ENCODE results near the gene DDX54. TPM values are rescaled to one million over a fixed set of nuclear protein-coding genes. Genes with fewer than 3 reads are reported as not detected.
A peak's percentile ranks its signal among the peaks of the same experiment; 100 is the strongest.

Gene DDX54
- total RNA-seq, 1 experiment from 2014 or later, result 93.9 TPM

DNA sequence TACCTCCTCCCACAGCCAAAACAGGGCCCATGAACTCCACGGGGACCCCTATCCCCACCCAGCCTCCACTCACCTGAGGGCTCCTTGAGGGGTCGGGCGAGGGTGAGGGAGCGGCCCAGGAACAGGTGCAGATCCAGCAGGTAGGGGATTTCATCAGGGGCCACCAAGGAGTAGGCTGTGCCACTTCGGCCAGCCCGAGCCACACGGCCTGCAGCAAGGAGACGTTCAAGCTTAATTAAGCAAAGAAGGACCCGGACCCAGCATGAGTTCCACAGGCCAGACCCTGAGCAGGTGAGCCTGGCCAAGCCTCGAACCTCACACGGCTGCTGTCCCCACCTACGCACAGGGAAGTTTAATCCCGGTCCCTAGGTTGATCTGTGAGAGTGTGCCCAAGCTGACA is 15.6 kb downstream of the DDX54 start:
- DNase-seq, result peak; percentile 38

GRCh38 chr12:113167868-113168267 is 17.4 kb downstream of the DDX54 start:
- no peak overlapping the region for H3K4me3 ChIP-seq (ENCODE audit: insufficient read depth, low read depth, low read length)
- no peaks in the 10 kb centered on the region for H3K27me3 ChIP-seq (ENCODE audit: control insufficient read depth, insufficient read depth, low read length)

More for the DNA sequence above, 15.6 kb downstream of the DDX54 start:
- Histone ChIP-seq H3K4me3 (ENCODE audit: insufficient read depth, low read depth, low read length) (no peak overlapping the region), H3K27me3 (ENCODE audit: control insufficient read depth, insufficient read depth, low read length) (no peaks in the 10 kb centered on the region), H3K36me3 (replicated peaks; ENCODE audit: control insufficient read depth, insufficient read depth, low read length) (peaks cover 43% of the 10 kb centered on the region)

GRCh38 chr12:113165521-113166450 is 19.5 kb downstream of the DDX54 start:
- Histone ChIP-seq H3K4me3 (ENCODE audit: insufficient read depth, low read depth, low read length) (no peak overlapping the region), H3K27me3 (ENCODE audit: control insufficient read depth, insufficient read depth, low read length) (no peaks in the 10 kb centered on the region), H3K36me3 (replicated peaks; ENCODE audit: control insufficient read depth, insufficient read depth, low read length) (peaks cover 24% of the 10 kb centered on the region)
- peak; percentile 33 for DNase-seq

More at GRCh38 chr12:113167868-113168267, 17.4 kb downstream of the DDX54 start:
- peaks cover 38% of the 10 kb centered on the region for H3K36me3 ChIP-seq (replicated peaks; ENCODE audit: control insufficient read depth, insufficient read depth, low read length)
- peak; percentile 50 for DNase-seq

DNA sequence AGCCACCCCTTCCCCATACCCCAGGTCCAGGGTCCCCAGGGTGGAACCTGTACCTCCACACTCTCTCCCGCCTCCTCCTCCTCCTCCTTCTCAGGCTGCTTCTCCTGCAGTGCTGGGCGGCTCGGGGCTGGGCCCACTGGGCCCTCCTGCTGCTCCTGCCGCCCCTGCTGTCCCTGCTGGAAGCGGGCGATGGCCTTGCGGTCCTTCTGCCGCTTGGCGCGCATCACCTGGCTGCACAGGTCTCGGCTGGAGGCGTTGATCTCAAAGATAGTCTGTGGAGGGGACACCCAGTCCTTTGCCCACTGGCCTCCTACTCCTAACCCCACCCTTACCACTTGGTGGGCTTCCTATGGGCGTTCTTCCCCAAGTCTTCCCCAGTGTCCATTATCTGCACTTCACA is 21.3 kb downstream of the DDX54 start:
- no peak for DNase-seq
- Histone ChIP-seq H3K27me3 (ENCODE audit: control insufficient read depth, insufficient read depth, low read length) (no peaks in the 10 kb centered on the region), H3K4me3 (ENCODE audit: insufficient read depth, low read depth, low read length) (no peak overlapping the region), H3K36me3 (replicated peaks; ENCODE audit: control insufficient read depth, insufficient read depth, low read length) (peaks cover 24% of the 10 kb centered on the region)

GRCh38 chr12:113163030-113163360 is 22.3 kb downstream of the DDX54 start:
- H3K27me3 ChIP-seq (ENCODE audit: control insufficient read depth, insufficient read depth, low read length), result no peaks in the 10 kb centered on the region
- DNase-seq, result no peak
- no peak overlapping the region for H3K4me3 ChIP-seq (ENCODE audit: insufficient read depth, low read depth, low read length)
- H3K36me3 ChIP-seq (replicated peaks; ENCODE audit: control insufficient read depth, insufficient read depth, low read length), result peaks cover 23% of the 10 kb centered on the region

GRCh38 chr12:113162102-113163029 is 22.9 kb downstream of the DDX54 start:
- no peaks in the 10 kb centered on the region; the same call in 1 of the 2 replicates for H3K27me3 ChIP-seq (ENCODE audit: control insufficient read depth, insufficient read depth, low read length)
- DNase-seq, result peak; percentile 88
- H3K4me3 ChIP-seq (ENCODE audit: insufficient read depth, low read depth, low read length), result no peak overlapping the region
- H3K36me3 ChIP-seq (replicated peaks; ENCODE audit: control insufficient read depth, insufficient read depth, low read length), result peaks cover 24% of the 10 kb centered on the region

GRCh38 chr12:113161415-113162016 is 23.8 kb downstream of the DDX54 start:
- Histone ChIP-seq H3K4me3 (ENCODE audit: insufficient read depth, low read depth, low read length) (no peak overlapping the region), H3K36me3 (replicated peaks; ENCODE audit: control insufficient read depth, insufficient read depth, low read length) (peaks cover 22% of the 10 kb centered on the region), H3K27me3 (ENCODE audit: control insufficient read depth, insufficient read depth, low read length) (no peaks in the 10 kb centered on the region; the same call in 1 of the 2 replicates)
- DNase-seq, result peak; percentile 99

DNA sequence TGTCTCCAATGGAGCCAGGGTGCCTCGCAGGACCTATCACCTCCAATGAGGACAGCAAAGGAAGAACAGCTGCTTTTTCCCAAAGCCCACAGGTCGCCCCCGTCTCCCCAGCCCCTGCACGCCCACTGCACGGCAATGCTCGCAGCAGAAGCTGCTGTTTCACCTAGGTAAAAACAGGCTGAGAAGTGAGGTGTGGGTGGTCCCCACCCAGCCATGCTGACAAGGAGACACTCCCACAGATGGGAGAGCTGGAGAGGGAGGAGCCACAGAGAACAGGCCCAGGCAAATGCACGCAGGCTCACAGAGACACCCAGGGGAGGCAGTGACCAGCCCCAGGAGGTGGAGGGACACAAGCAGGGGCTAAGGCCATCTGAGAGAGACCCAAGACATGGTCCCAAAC is 25.3 kb downstream of the DDX54 start:
- H3K4me3 ChIP-seq (ENCODE audit: insufficient read depth, low read depth, low read length), result no peak overlapping the region
- peaks cover 7% of the 10 kb centered on the region for H3K27me3 ChIP-seq (ENCODE audit: control insufficient read depth, insufficient read depth, low read length)
- DNase-seq, result no peak
- H3K36me3 ChIP-seq (replicated peaks; ENCODE audit: control insufficient read depth, insufficient read depth, low read length), result peaks cover 18% of the 10 kb centered on the region

- Histone ChIP-seq H3K27me3 (ENCODE audit: control insufficient read depth, insufficient read depth, low read length) (peaks cover 19% of the 10 kb centered on the region), H3K36me3 (replicated peaks; ENCODE audit: control insufficient read depth, insufficient read depth, low read length) (peaks cover 15% of the 10 kb centered on the region), H3K4me3 (ENCODE audit: insufficient read depth, low read depth, low read length) (no peak overlapping the region)
- no peak for DNase-seq
These were observed 26.7 kb downstream of the DDX54 start for GRCh38 chr12:113158439-113159203.

GRCh38 chr12:113157218-113157859 is 27.9 kb downstream of the DDX54 start:
- peaks cover 14% of the 10 kb centered on the region for H3K36me3 ChIP-seq (replicated peaks; ENCODE audit: control insufficient read depth, insufficient read depth, low read length)
- DNase-seq, result no peak
- no peak overlapping the region for H3K4me3 ChIP-seq (ENCODE audit: insufficient read depth, low read depth, low read length)
- peaks cover 31% of the 10 kb centered on the region for H3K27me3 ChIP-seq (ENCODE audit: control insufficient read depth, insufficient read depth, low read length)

- DNase-seq, result no peak
- peaks cover 38% of the 10 kb centered on the region for H3K27me3 ChIP-seq (ENCODE audit: control insufficient read depth, insufficient read depth, low read length)
- peaks cover 11% of the 10 kb centered on the region for H3K36me3 ChIP-seq (replicated peaks; ENCODE audit: control insufficient read depth, insufficient read depth, low read length)
- no peak overlapping the region for H3K4me3 ChIP-seq (ENCODE audit: insufficient read depth, low read depth, low read length)
These were observed 29.6 kb downstream of the DDX54 start for GRCh38 chr12:113155646-113156045.

DNA sequence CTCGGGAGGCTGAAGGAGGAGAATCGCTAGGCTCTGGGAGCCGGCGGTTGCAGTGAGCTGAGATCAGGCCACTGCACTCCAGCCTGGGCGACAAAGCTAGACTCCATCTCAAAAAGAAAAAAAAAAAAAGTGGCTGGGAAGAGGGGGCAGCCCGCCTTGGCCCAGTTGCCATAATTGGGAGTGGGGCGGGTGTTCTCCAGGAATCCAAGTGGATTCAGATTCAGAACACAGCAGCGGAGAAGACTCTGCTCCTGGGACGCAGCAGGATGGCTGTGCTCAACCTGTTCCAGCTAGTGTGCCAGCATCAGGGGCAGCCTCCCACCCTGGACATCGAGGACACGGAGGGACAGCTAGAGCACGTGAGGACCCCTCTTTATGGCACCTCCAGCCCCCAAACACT is 30.2 kb downstream of the DDX54 start:
- Histone ChIP-seq H3K27me3 (ENCODE audit: control insufficient read depth, insufficient read depth, low read length) (peaks cover 40% of the 10 kb centered on the region), H3K36me3 (replicated peaks; ENCODE audit: control insufficient read depth, insufficient read depth, low read length) (peaks cover 6% of the 10 kb centered on the region), H3K4me3 (ENCODE audit: insufficient read depth, low read depth, low read length) (no peak overlapping the region; the same call in 1 of the 2 replicates)
- no peak for DNase-seq

DNA sequence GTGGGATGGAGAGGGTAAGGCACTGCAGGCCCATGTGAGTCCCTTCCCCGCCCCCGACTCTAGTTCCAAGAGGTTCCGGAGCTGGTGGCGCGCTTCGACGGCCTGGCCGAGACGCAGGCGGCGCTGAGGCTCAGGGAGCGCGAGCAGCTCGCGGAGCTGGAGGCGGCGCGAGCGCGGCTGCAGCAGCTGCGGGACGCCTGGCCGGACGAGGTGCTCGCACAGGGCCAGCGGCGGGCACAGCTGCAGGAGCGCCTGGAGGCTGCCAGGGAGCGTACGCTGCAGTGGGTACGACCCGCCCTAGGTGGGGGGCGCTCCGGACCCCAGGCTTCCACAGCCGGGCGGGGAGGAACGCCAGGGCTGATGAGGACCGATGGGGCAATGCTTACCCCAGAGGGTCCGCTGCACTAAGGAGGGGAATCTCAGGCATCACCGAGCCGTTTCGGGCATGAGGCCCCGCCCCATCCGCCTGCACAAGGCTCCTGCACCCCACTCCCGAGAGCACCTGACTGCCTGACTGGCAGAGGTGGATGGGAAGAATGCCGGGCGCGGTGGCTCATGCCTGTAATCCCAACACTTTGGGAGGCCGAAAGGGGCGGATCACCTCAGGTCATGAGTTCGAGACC is 30.8 kb downstream of the DDX54 start:
- peak overlapping the region; percentile 43 for H3K4me3 ChIP-seq (ENCODE audit: insufficient read depth, low read depth, low read length)
- DNase-seq, result peak; percentile 94
- H3K36me3 ChIP-seq (replicated peaks; ENCODE audit: control insufficient read depth, insufficient read depth, low read length), result peaks cover 3% of the 10 kb centered on the region
- H3K27me3 ChIP-seq (ENCODE audit: control insufficient read depth, insufficient read depth, low read length), result peaks cover 40% of the 10 kb centered on the region
